NT2/D1 (cell line): ENCODE data around the gene CNIH3.

ENCODE experiments used
- DNase-seq: peaks from one replicate; pipeline ENCODE4 v3.0.0-alpha.2; 2011; ENCODE audit warnings: low read depth, low spot score
- H3K27me3 ChIP-seq: 2 replicates; pipeline ENCODE4 v1.6.0; 2011; ENCODE audit warnings: mild to moderate bottlenecking; ENCODE audit not compliant: insufficient read length, insufficient read depth
- H3K36me3 ChIP-seq: 2 replicates; pipeline ENCODE4 v1.6.1; 2011; ENCODE audit warnings: mild to moderate bottlenecking, low read length, mixed read lengths; ENCODE audit not compliant: insufficient read depth, insufficient read length
- H3K4me1 ChIP-seq: 2 replicates; pipeline ENCODE4 v1.5.1; 2011; ENCODE audit not compliant: insufficient read depth, insufficient read length
- H3K4me3 ChIP-seq: 2 replicates; pipeline ENCODE4 v1.5.1; 2011; ENCODE audit warnings: low read depth; ENCODE audit not compliant: insufficient read length
- H3K9ac ChIP-seq: 2 replicates; pipeline ENCODE4 v1.6.0; 2011; ENCODE audit warnings: low read depth; ENCODE audit not compliant: insufficient read length
- H3K9me3 ChIP-seq: 2 replicates; pipeline ENCODE4 v1.5.1; 2011; ENCODE audit warnings: mild to moderate bottlenecking, low read length; ENCODE audit not compliant: insufficient read depth
- SUZ12 ChIP-seq: IDR thresholded peaks from 2 replicates; pipeline ENCODE4 v1.6.1; 2011; ENCODE audit not compliant: insufficient read length, insufficient read depth; ENCODE audit errors: extremely low read depth
- YY1 ChIP-seq: IDR thresholded peaks from 2 replicates; pipeline ENCODE4 v1.6.1; 2011; ENCODE audit not compliant: insufficient read length, insufficient read depth
- ZNF274 ChIP-seq: IDR thresholded peaks from 2 replicates; pipeline ENCODE4 v1.6.1; 2011; ENCODE audit warnings: mild to moderate bottlenecking, low read depth, low read length

The CNIH3 gene

GRCh38 chr1:224722838-224723237 is 106.7 kb downstream of the CNIH3 start:
- H3K4me1 ChIP-seq: peaks cover 10% of the 10 kb centered on the region
- no peaks in the 10 kb centered on the region for H3K27me3 ChIP-seq
- DNase-seq: no peak
- H3K36me3 ChIP-seq: no peaks in the 10 kb centered on the region
- no peak overlapping the region for H3K4me3 ChIP-seq
- TF ChIP-seq ZNF274 (no peak), SUZ12 (no peak), YY1 (no peak)
- no peak overlapping the region for H3K9ac ChIP-seq
- no peaks in the 10 kb centered on the region for H3K9me3 ChIP-seq

GRCh38 chr1:224724566-224724965 is 108.4 kb downstream of the CNIH3 start:
- Histone ChIP-seq H3K9ac (no peak overlapping the region), H3K4me1 (peaks cover 10% of the 10 kb centered on the region), H3K4me3 (no peak overlapping the region), H3K36me3 (no peaks in the 10 kb centered on the region), H3K9me3 (no peaks in the 10 kb centered on the region), H3K27me3 (no peaks in the 10 kb centered on the region)
- no peak for DNase-seq
- TF ChIP-seq ZNF274 (no peak), YY1 (no peak), SUZ12 (no peak)

GRCh38 chr1:224726441-224727182 is 110.5 kb downstream of the CNIH3 start:
- no peak for TF ChIP-seq SUZ12
- no peak for TF ChIP-seq ZNF274
- TF ChIP-seq YY1: no peak
- DNase-seq: no peak
- H3K9me3 ChIP-seq: no peaks in the 10 kb centered on the region
- H3K36me3 ChIP-seq: no peaks in the 10 kb centered on the region
- H3K4me1 ChIP-seq: peaks cover 4% of the 10 kb centered on the region
- no peak overlapping the region for H3K4me3 ChIP-seq
- H3K9ac ChIP-seq: no peak overlapping the region
- no peaks in the 10 kb centered on the region for H3K27me3 ChIP-seq

- H3K4me1 ChIP-seq: peaks cover 3% of the 10 kb centered on the region
- no peak for DNase-seq
- H3K36me3 ChIP-seq: no peaks in the 10 kb centered on the region
- no peaks in the 10 kb centered on the region for H3K9me3 ChIP-seq
- no peaks in the 10 kb centered on the region for H3K27me3 ChIP-seq
- no peak overlapping the region for H3K4me3 ChIP-seq
- no peak overlapping the region for H3K9ac ChIP-seq
- TF ChIP-seq ZNF274 (no peak), SUZ12 (no peak), YY1 (no peak)
Measured at GRCh38 chr1:224727351-224728289, 111.5 kb downstream of the CNIH3 start.

- H3K9ac ChIP-seq: no peak overlapping the region
- H3K27me3 ChIP-seq: no peaks in the 10 kb centered on the region
- no peaks in the 10 kb centered on the region for H3K9me3 ChIP-seq
- H3K36me3 ChIP-seq: peaks cover 2% of the 10 kb centered on the region
- DNase-seq: no peak
- TF ChIP-seq SUZ12 (no peak), YY1 (no peak), ZNF274 (no peak)
- peaks cover 14% of the 10 kb centered on the region for H3K4me1 ChIP-seq
- no peak overlapping the region for H3K4me3 ChIP-seq
Measured at GRCh38 chr1:224730540-224730939, 114.4 kb downstream of the CNIH3 start.

- no peak for DNase-seq
- H3K36me3 ChIP-seq: peaks cover 2% of the 10 kb centered on the region
- H3K4me3 ChIP-seq: no peak overlapping the region
- H3K27me3 ChIP-seq: no peaks in the 10 kb centered on the region
- H3K9ac ChIP-seq: no peak overlapping the region
- H3K4me1 ChIP-seq: peaks cover 14% of the 10 kb centered on the region
- H3K9me3 ChIP-seq: no peaks in the 10 kb centered on the region
- TF ChIP-seq YY1: no peak
- TF ChIP-seq ZNF274: no peak
- no peak for TF ChIP-seq SUZ12
Measured at GRCh38 chr1:224730965-224731364, 114.8 kb downstream of the CNIH3 start.

- TF ChIP-seq SUZ12 (no peak), ZNF274 (no peak), YY1 (no peak)
- Histone ChIP-seq H3K9me3 (no peaks in the 10 kb centered on the region), H3K4me3 (no peak overlapping the region), H3K36me3 (peaks cover 2% of the 10 kb centered on the region), H3K9ac (no peak overlapping the region), H3K4me1 (peaks cover 14% of the 10 kb centered on the region), H3K27me3 (no peaks in the 10 kb centered on the region)
- no peak for DNase-seq
Measured at GRCh38 chr1:224731633-224732032, 115.5 kb downstream of the CNIH3 start.
